Measurements from ENCODE around the gene DGCR2. TPM values are rescaled to one million over a fixed set of nuclear protein-coding genes. Genes with fewer than 3 reads are reported as not detected.

The DGCR2 gene
- total RNA-seq, 2 donors from 2014 or later, result 94.3 to 107 TPM

- WGBS, result 81% methylated on average over 27 of the region's 27 CpGs
Observed at GRCh38 chr22:19130959-19131684, 8.9 kb upstream of the DGCR2 start, which contains the start of gene TSSK2. TSSK2 (plus strand) TSS chr22:19131308; CDS start chr22:19131400, 92 bp downstream.

GRCh38 chr22:19129871-19130270, 7.7 kb upstream of the DGCR2 start:
- peak; percentile 67 for DNase-seq (ENCODE audit: low spot score)
- Histone ChIP-seq H3K27ac (peak overlapping the region in 1 of 2 donors; percentile 5), H3K4me1 (replicated peaks) (no peaks in the 10 kb centered on the region), H3K4me3 (no peak overlapping the region), H3K9me3 (no peaks in the 10 kb centered on the region), H3K36me3 (peaks cover 0 to 18% of the 10 kb centered on the region in 2 donors), H3K27me3 (replicated peaks; ENCODE audit: insufficient read depth) (no peaks in the 10 kb centered on the region)
- whole genome bisulfite sequencing, result 44% methylated on average over 8 of the region's 8 CpGs
- peak; percentile 41 for TF ChIP-seq POLR2AphosphoS5 (IDR thresholded peaks at IDR 0.05)
- TF ChIP-seq POLR2A (IDR thresholded peaks at IDR 0.05), result peak; percentile 19
- TF ChIP-seq CTCF (IDR thresholded peaks at IDR 0.05), result no peak
- intact Hi-C loops (cut with DNase I), result no loop called here

More at GRCh38 chr22:19130959-19131684, 8.9 kb upstream of the DGCR2 start, which contains the start of gene TSSK2:
- TF ChIP-seq CTCF (IDR thresholded peaks at IDR 0.05) (no peak), POLR2AphosphoS5 (IDR thresholded peaks at IDR 0.05) (no peak), POLR2A (IDR thresholded peaks at IDR 0.05) (no peak)
- Histone ChIP-seq H3K27ac (peak within 1 kb of the TSS in 1 of 2 donors; percentile 5), H3K9me3 (no peaks in the 10 kb centered on the region), H3K4me1 (replicated peaks) (no peaks in the 10 kb centered on the region), H3K27me3 (replicated peaks; ENCODE audit: insufficient read depth) (no peaks in the 10 kb centered on the region), H3K4me3 (no peak within 1 kb of the TSS), H3K36me3 (peaks cover 0 to 24% of the 10 kb centered on the region in 2 donors)
- intact Hi-C loops (cut with DNase I), result no loop called here
- DNase-seq (ENCODE audit: low spot score), result no peak

GRCh38 chr22:19128946-19129727, 6.9 kb upstream of the DGCR2 start:
- no peaks in the 10 kb centered on the region for H3K4me1 ChIP-seq (replicated peaks)
- no peaks in the 10 kb centered on the region for H3K9me3 ChIP-seq
- DNase-seq (ENCODE audit: low spot score), result no peak
- H3K36me3 ChIP-seq, result peaks cover 0 to 12% of the 10 kb centered on the region in 2 donors
- no peak overlapping the region for H3K27ac ChIP-seq
- intact Hi-C loops (cut with DNase I), result no loop called here
- H3K4me3 ChIP-seq, result no peak overlapping the region
- TF ChIP-seq POLR2AphosphoS5 (IDR thresholded peaks at IDR 0.05), result no peak
- TF ChIP-seq CTCF (IDR thresholded peaks at IDR 0.05), result no peak
- no peak for TF ChIP-seq POLR2A (IDR thresholded peaks at IDR 0.05)
- WGBS, result 78% methylated on average over 7 of the region's 7 CpGs
- no peaks in the 10 kb centered on the region for H3K27me3 ChIP-seq (replicated peaks; ENCODE audit: insufficient read depth)

GRCh38 chr22:19128009-19128401, 5.8 kb upstream of the DGCR2 start:
- Histone ChIP-seq H3K4me3 (no peak overlapping the region), H3K27me3 (replicated peaks; ENCODE audit: insufficient read depth) (no peaks in the 10 kb centered on the region), H3K9me3 (no peaks in the 10 kb centered on the region), H3K36me3 (peaks cover 0 to under 1% of the 10 kb centered on the region in 2 donors), H3K4me1 (replicated peaks) (no peaks in the 10 kb centered on the region), H3K27ac (no peak overlapping the region)
- DNase-seq (ENCODE audit: low spot score), result no peak
- WGBS, result 91% methylated on average over 7 of the region's 7 CpGs
- no peak for TF ChIP-seq POLR2AphosphoS5 (IDR thresholded peaks at IDR 0.05)
- TF ChIP-seq POLR2A (IDR thresholded peaks at IDR 0.05), result no peak
- TF ChIP-seq CTCF (IDR thresholded peaks at IDR 0.05), result no peak
- intact Hi-C loops (cut with DNase I), result no loop called here
